SK-N-SH (cell line): ENCODE measurements around the gene SMURF1. TPM values are rescaled to one million over a fixed set of nuclear protein-coding genes. Genes with fewer than 3 reads are reported as not detected.

Source experiments
- polyA plus RNA-seq, 3 experiments: library from polyadenylated mRNA; depleted of rRNA; stranded (reverse); fragments of >200 nt; gene quantifications; 2 replicates each; pipeline ENCODE4 v1.2.3, GENCODE V29; 2012

Gene SMURF1
- polyA plus RNA-seq, 1 of the 3 experiments (the other 2 are of a cell fraction) = 12.9 TPM

Other genes starting within 250 kb of the SMURF1 start
- gene KPNA7, start 64.0 kb upstream of the SMURF1 start, polyA plus RNA-seq (2012; rRNA removed) = not detected in 2 replicates
- 0.19 and 0.41 TPM in 2 replicates for gene MYH16, start 128.7 kb upstream of the SMURF1 start, polyA plus RNA-seq (2012; rRNA removed)
- 262 and 306 TPM in 2 replicates for gene ARPC1A, start 181.8 kb upstream of the SMURF1 start, polyA plus RNA-seq (2012; rRNA removed)
- 549 and 836 TPM in 2 replicates for gene ARPC1B, start 230.6 kb upstream of the SMURF1 start, polyA plus RNA-seq (2012; rRNA removed)